Measurements from ENCODE around the gene NRXN3.

The NRXN3 gene

DNA sequence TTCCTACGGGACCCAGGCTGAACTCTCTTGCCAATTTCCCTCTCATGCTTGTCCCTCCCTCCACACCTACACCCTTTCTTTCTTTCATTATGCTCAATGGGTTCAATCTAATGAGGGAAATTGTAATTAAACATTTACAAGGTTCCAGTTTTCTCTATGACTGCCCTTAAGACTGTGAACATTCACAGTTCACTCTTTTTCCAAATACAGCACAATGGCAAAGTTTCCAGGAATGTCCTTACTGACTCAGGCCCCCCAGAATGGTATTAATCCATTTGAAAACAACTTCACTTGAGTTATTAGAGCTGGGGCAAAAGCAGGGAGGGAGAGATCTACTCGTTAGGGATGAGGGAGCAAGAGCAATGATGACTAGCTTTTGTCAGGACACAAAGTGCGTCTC, 892.1 kb downstream of the NRXN3 start:
- Histone ChIP-seq H3K27me3 (no peaks in the 10 kb centered on the region), H3K9ac (no peak overlapping the region), H3K27ac (no peak overlapping the region), H3K36me3 (no peaks in the 10 kb centered on the region), H4K20me1 (no peaks in the 10 kb centered on the region), H3K4me2 (no peak overlapping the region), H3K4me1 (no peaks in the 10 kb centered on the region), H3K4me3 (no peak overlapping the region), H3K9me3 (no peaks in the 10 kb centered on the region)
- no peak for TF ChIP-seq Cebpa-rat (IDR thresholded peaks at IDR 0.05)

DNA sequence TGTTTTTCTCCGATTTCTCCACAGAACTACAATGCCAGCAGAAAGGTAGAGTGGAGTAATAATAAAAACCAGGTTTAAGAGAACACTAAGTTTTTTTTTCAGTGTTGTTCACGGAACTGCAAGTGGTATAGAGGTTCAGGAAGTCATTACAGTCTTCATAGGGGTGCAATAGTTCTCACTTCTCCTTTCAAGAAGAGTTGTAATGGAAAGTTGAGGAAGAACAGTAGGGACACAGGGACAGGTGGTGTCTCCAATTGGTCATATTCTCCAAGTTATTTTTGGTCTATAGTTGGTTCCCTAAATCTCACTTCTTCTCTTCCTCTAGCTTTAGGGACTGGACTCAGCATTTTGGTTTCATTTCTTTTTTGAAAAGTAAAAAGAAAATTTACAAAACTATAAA, 894.0 kb downstream of the NRXN3 start:
- H3K4me3 ChIP-seq: no peak overlapping the region
- H4K20me1 ChIP-seq: no peaks in the 10 kb centered on the region
- no peak overlapping the region for H3K9ac ChIP-seq
- no peak overlapping the region for H3K27ac ChIP-seq
- H3K4me1 ChIP-seq: no peaks in the 10 kb centered on the region
- no peak overlapping the region for H3K4me2 ChIP-seq
- H3K36me3 ChIP-seq: no peaks in the 10 kb centered on the region
- TF ChIP-seq Cebpa-rat (IDR thresholded peaks at IDR 0.05): no peak
- H3K9me3 ChIP-seq: no peaks in the 10 kb centered on the region
- no peaks in the 10 kb centered on the region for H3K27me3 ChIP-seq

DNA sequence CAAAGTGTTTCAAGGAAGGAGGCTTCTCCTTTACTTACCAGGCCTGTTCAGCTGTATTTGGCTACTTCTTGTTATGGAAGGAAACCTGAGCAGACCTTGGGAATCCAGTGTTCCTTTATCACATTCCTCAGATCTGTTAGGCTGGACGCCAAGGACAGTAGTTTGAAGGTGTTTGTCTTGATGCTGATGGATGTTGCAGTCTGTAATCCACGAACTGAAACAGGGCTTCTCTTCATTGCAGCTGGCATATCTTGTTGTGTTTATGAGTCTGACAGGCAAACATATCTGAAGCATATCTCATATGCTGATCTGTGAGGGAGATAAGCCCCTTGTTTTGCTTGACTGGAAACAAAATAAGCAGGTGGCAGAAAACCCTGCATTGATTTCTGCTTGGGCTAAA, 904.3 kb downstream of the NRXN3 start:
- Histone ChIP-seq H3K4me2 (no peak overlapping the region), H3K27ac (no peak overlapping the region), H3K9me3 (no peaks in the 10 kb centered on the region), H3K27me3 (no peaks in the 10 kb centered on the region), H3K9ac (no peak overlapping the region), H4K20me1 (no peaks in the 10 kb centered on the region), H3K4me1 (no peaks in the 10 kb centered on the region), H3K4me3 (no peak overlapping the region), H3K36me3 (no peaks in the 10 kb centered on the region)
- no peak for TF ChIP-seq Cebpa-rat (IDR thresholded peaks at IDR 0.05)

DNA sequence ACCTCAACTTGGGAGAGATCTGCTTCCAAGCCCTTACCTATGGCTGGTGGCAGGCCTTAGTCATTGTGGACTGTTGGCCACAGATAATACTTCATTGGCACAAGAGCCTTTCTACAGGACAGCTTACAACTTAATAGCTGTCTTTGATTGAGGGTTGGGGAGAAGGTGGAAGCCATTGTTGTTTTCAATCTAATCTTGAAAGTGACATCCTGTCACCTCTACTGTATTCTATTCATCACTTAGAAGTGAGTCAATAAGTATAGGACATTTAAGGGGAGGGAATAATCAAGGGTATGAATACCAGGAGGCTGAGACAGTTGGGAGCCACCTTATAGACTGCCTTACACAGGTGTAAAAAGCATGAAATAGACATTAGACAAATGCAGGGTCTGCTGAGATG, 906.3 kb downstream of the NRXN3 start:
- no peaks in the 10 kb centered on the region for H3K36me3 ChIP-seq

DNA sequence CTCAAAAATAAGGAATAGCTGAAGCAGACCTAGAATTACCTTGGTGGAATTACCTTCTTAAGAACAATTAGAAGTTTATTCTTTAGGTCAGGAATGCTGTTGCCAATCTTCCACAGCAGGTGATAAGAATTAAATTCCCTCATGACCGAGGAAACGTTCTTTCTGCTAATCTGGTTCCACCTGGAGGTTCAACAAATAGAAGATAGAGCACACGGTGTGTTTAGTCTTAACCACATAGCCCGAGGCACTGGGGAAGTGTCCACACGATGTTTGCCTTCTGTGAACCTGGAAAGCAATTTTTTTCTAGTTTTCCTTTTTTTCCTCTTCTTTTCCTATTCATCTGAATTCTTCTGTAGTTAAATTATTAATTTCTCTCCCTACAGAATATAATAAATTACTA, 906.9 kb downstream of the NRXN3 start:
- no peaks in the 10 kb centered on the region for H3K27me3 ChIP-seq
- no peak for TF ChIP-seq Cebpa-rat (IDR thresholded peaks at IDR 0.05)

More for the DNA sequence above, 906.3 kb downstream of the NRXN3 start:
- H3K9me3 ChIP-seq: no peaks in the 10 kb centered on the region
- no peak overlapping the region for H3K27ac ChIP-seq
- H3K4me3 ChIP-seq: no peak overlapping the region
- H4K20me1 ChIP-seq: no peaks in the 10 kb centered on the region
- no peak overlapping the region for H3K9ac ChIP-seq
- TF ChIP-seq Cebpa-rat (IDR thresholded peaks at IDR 0.05): no peak
- no peak overlapping the region for H3K4me2 ChIP-seq
- H3K27me3 ChIP-seq: no peaks in the 10 kb centered on the region
- no peaks in the 10 kb centered on the region for H3K4me1 ChIP-seq

DNA sequence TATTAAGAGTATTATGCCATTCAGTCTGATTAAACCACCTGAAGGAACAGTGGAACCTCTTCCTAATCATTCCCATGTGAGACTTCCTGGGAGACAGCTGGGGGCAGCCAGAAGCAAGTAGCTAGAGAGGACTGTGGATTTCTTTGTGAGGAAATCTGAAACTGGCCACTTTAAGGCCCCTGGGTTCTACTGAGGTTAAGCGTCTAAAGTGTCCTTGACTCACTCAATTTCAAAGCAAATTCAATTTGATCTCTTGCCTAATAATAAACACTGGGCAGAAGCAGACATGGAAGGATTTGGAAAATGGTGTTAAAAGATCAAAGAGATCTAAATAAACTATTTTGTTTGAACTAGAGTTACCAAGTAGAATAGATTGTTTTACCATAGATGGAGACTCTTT, 909.9 kb downstream of the NRXN3 start:
- Histone ChIP-seq H3K9ac (no peak overlapping the region), H3K9me3 (no peaks in the 10 kb centered on the region), H3K27me3 (no peaks in the 10 kb centered on the region), H4K20me1 (no peaks in the 10 kb centered on the region), H3K4me2 (no peak overlapping the region), H3K4me3 (no peak overlapping the region), H3K27ac (no peak overlapping the region), H3K36me3 (no peaks in the 10 kb centered on the region), H3K4me1 (no peaks in the 10 kb centered on the region)
- no peak for TF ChIP-seq Cebpa-rat (IDR thresholded peaks at IDR 0.05)

More for the DNA sequence above, 906.9 kb downstream of the NRXN3 start:
- H3K9ac ChIP-seq: no peak overlapping the region
- H4K20me1 ChIP-seq: no peaks in the 10 kb centered on the region
- H3K9me3 ChIP-seq: no peaks in the 10 kb centered on the region
- H3K4me2 ChIP-seq: no peak overlapping the region
- H3K4me3 ChIP-seq: no peak overlapping the region
- no peak overlapping the region for H3K27ac ChIP-seq
- no peaks in the 10 kb centered on the region for H3K4me1 ChIP-seq
- H3K36me3 ChIP-seq: no peaks in the 10 kb centered on the region

DNA sequence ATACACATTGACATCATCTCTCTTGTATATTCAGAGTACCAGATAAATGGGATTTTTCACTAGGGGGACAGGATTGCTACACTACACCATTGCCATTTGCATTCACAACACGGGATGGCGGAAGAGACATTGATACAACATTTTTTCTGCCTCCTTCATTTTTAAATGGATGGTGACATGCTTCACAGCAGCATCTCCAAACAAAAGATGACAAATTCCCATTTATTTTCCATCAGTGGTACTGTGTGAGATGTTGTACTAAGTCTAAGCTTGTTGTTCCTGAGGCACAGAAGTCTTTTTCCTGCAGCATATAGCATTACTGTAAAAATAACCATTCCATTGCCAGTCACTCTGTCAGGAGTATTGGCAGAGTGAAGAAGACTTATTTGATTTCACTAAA, 912.7 kb downstream of the NRXN3 start:
- no peak overlapping the region for H3K27ac ChIP-seq
- no peak overlapping the region for H3K9ac ChIP-seq
- no peaks in the 10 kb centered on the region for H3K36me3 ChIP-seq
- H3K4me2 ChIP-seq: no peak overlapping the region
- no peaks in the 10 kb centered on the region for H3K9me3 ChIP-seq
- no peaks in the 10 kb centered on the region for H4K20me1 ChIP-seq
- H3K27me3 ChIP-seq: no peaks in the 10 kb centered on the region
- no peak for TF ChIP-seq Cebpa-rat (IDR thresholded peaks at IDR 0.05)
- H3K4me1 ChIP-seq: no peaks in the 10 kb centered on the region
- H3K4me3 ChIP-seq: no peak overlapping the region

DNA sequence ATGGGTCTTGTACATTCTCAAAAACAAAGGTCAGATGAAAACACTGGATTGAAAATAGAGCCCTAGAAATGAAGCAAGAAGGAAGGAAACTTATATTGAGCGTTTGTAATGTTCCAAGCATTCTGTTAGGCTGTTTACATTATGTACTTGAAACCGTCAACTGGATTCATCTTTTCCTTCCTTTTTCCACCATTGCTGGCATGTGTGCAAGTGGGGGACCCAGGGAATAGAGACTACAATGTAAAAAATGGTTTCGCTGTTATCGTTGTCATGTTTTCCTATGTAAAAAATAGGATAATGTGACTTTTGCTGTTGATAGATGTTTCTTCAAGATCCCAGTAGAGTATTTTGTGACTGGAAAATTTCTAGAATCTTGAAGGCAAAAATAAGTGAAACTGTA, 913.2 kb downstream of the NRXN3 start:
- Histone ChIP-seq H3K4me3 (no peak overlapping the region), H4K20me1 (no peaks in the 10 kb centered on the region), H3K36me3 (no peaks in the 10 kb centered on the region), H3K4me2 (no peak overlapping the region), H3K27me3 (no peaks in the 10 kb centered on the region), H3K27ac (no peak overlapping the region), H3K9me3 (no peaks in the 10 kb centered on the region), H3K9ac (no peak overlapping the region), H3K4me1 (no peaks in the 10 kb centered on the region)
- no peak for TF ChIP-seq Cebpa-rat (IDR thresholded peaks at IDR 0.05)

DNA sequence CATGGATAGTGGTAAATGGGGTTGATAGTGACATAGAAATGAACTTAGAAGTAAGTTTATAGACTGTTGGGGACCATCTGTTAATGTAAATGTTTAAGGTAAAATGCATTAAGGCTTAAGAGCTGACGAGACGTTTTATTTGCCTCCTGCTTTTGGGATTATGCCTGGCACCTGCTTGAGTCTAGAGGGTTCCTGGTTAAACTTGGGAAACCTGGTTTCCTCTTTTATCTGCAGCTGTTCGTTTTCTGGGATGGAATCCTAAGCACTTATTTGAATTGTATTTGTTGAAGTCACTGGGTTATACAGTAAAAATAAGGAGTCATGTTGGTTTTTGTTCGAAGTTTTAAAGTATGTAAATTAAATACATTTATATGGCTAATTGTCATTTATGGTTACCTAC, 914.7 kb downstream of the NRXN3 start:
- Histone ChIP-seq H3K27ac (no peak overlapping the region), H3K4me3 (no peak overlapping the region), H4K20me1 (no peaks in the 10 kb centered on the region), H3K36me3 (no peaks in the 10 kb centered on the region), H3K4me2 (no peak overlapping the region), H3K9ac (no peak overlapping the region), H3K4me1 (no peaks in the 10 kb centered on the region), H3K27me3 (no peaks in the 10 kb centered on the region), H3K9me3 (no peaks in the 10 kb centered on the region)
- TF ChIP-seq Cebpa-rat (IDR thresholded peaks at IDR 0.05): no peak

DNA sequence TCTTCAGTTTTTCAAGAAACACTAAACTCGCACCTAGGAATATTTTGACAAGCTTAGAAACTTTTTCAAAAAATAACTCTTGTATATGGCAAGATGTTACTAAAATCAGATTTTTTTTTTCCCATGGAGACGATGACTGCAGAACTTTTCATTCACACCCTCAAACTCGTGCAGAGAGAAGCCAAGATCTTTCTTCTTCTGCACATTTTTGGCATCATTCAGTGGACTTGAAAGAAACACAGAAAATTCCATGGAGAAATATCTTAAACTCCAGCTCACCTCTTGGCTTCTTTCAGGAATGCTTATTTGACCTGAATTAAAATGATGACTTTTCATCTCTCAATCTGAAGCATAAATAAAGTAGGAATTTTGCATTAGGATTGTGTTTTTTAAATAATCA, 919.4 kb downstream of the NRXN3 start:
- Histone ChIP-seq H3K9ac (no peak overlapping the region), H3K9me3 (no peaks in the 10 kb centered on the region), H3K36me3 (no peaks in the 10 kb centered on the region), H3K4me3 (no peak overlapping the region), H3K4me2 (no peak overlapping the region), H4K20me1 (no peaks in the 10 kb centered on the region), H3K27me3 (no peaks in the 10 kb centered on the region), H3K4me1 (no peaks in the 10 kb centered on the region), H3K27ac (no peak overlapping the region)
- no peak for TF ChIP-seq Cebpa-rat (IDR thresholded peaks at IDR 0.05)

DNA sequence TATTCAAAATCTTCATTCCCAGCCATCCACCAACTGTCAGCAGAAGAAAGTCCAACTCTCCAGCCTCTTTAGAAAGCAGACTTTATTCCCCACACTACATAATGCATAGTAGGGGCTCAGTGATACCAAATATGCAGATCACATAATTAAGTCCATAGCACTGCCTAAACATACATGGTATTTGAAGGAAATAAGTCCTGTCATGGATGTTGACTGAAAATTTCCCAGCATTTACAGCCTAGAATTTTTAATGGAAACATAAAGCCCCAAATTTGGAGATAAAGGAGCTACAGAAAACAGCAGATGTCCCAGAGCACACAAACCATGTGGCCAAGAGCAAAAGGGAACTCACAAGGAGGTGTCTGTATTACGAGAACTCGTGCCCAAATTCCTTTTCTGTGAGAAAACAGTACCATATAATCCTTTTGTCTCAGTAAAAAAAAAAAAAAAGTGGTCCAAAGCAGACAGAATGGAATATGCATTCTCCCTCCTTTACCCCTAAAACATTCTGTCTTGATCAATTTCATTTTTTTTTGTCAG, 920.5 kb downstream of the NRXN3 start:
- Histone ChIP-seq H3K9me3 (no peaks in the 10 kb centered on the region), H3K4me2 (no peak overlapping the region), H3K4me3 (no peak overlapping the region), H3K9ac (no peak overlapping the region), H3K27me3 (no peaks in the 10 kb centered on the region), H4K20me1 (no peaks in the 10 kb centered on the region), H3K27ac (no peak overlapping the region), H3K36me3 (no peaks in the 10 kb centered on the region), H3K4me1 (no peaks in the 10 kb centered on the region)
- TF ChIP-seq Cebpa-rat (IDR thresholded peaks at IDR 0.05): no peak

All from BLaER1 (cell line).